HUES6 (cell line): Measurements from ENCODE around the gene KCNMA1.

Source experiments
- H3K27ac ChIP-seq: 2 replicates; pipeline ENCODE4 v1.7.0; 2013; ENCODE audit warnings: low read depth, mild to moderate bottlenecking, low read length, inconsistent platforms
- H3K27me3 ChIP-seq: 2 replicates; pipeline ENCODE4 v1.6.1; 2013; ENCODE audit warnings: low read length; ENCODE audit not compliant: control insufficient read depth, insufficient read depth
- H3K36me3 ChIP-seq: 2 replicates; pipeline ENCODE4 v1.6.1; 2013; ENCODE audit warnings: low read length; ENCODE audit not compliant: control insufficient read depth, insufficient read depth
- H3K4me1 ChIP-seq: 2 replicates; pipeline ENCODE4 v1.6.1; 2013; ENCODE audit warnings: low read length; ENCODE audit not compliant: control insufficient read depth, insufficient read depth
- H3K4me3 ChIP-seq: 2 replicates; pipeline ENCODE4 v1.5.1; 2013; ENCODE audit warnings: low read depth, low read length
- H3K9ac ChIP-seq: one replicate; pipeline ENCODE4 v1.6.1; 2013; ENCODE audit warnings: mild to moderate bottlenecking, low read length
- H3K9me3 ChIP-seq: 2 replicates; pipeline ENCODE4 v1.6.1; 2013; ENCODE audit warnings: low read depth, low read length; ENCODE audit not compliant: control insufficient read depth, insufficient read depth

KCNMA1 gene

DNA sequence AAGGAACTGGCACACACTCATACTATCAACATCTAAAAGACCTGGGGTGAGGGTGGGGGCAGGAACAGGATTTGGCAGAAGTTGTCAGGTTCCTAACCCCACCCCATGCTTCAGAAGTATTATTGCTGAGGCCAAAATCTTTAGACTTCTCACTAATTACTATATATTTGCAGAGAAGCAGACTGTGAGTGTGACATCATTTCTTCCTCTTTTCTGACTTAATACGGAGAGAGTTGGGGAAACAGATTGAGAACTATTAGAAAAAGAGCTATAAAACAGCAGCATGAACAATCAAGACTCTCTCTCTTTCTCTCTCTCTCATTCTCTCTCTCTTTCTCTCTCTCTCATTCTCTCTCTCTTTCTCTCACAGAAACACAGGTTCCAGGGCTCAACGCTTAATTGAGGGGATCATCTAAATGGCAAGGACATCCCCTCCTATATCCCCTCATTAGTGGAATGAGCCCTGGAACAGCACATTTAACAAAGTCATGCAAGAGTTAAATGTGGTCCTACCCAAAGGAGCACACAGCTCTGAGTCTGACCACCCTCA is 94.8 kb downstream of the KCNMA1 start:
- H3K36me3 ChIP-seq, result no peaks in the 10 kb centered on the region
- H3K27ac ChIP-seq, result no peak overlapping the region
- no peaks in the 10 kb centered on the region for H3K4me1 ChIP-seq
- no peaks in the 10 kb centered on the region for H3K27me3 ChIP-seq
- no peak overlapping the region for H3K9ac ChIP-seq
- H3K9me3 ChIP-seq, result no peaks in the 10 kb centered on the region
- H3K4me3 ChIP-seq, result no peak overlapping the region

DNA sequence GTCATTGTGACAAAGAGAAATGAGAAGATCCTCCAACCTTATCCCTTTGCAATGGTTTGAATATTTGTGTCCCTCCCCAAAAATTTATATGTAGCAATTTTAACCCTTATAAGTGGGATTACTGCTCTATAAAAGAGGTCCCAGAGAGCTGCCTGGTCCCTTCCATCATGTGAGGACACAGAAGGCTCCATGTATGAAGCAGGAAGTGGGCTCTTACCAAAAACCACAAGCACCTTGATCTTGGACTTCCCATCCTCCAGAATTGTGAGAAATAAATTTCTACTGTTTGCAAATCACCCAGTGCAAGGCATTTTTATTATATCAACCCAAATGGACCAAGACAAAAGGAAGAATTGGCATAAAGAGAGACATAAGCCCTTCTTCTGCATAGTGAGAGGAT is 95.7 kb downstream of the KCNMA1 start:
- Histone ChIP-seq H3K4me3 (no peak overlapping the region), H3K36me3 (no peaks in the 10 kb centered on the region), H3K9me3 (no peaks in the 10 kb centered on the region), H3K27ac (no peak overlapping the region), H3K27me3 (no peaks in the 10 kb centered on the region), H3K4me1 (no peaks in the 10 kb centered on the region), H3K9ac (no peak overlapping the region)

DNA sequence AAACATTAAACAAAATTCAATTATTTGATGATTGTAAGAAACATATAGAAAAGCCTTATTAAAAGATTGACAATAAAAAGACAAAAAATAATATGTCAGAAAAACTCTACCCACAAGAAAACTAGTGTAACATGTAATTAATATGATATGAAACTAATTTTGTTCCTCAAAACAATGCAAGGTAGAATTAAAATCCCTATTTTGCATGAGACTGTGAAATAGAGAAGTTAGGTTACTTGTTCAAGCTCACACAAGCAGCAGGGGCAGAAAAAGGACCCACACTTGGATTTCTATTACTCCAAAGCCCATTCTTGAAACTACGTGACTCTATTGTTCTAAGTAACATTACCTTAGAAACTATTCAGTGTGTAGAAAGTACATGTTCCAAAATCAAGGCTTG is 96.4 kb downstream of the KCNMA1 start:
- no peak overlapping the region for H3K9ac ChIP-seq
- no peaks in the 10 kb centered on the region for H3K36me3 ChIP-seq
- no peak overlapping the region for H3K27ac ChIP-seq
- H3K27me3 ChIP-seq, result no peaks in the 10 kb centered on the region
- H3K4me3 ChIP-seq, result no peak overlapping the region
- H3K9me3 ChIP-seq, result no peaks in the 10 kb centered on the region
- no peaks in the 10 kb centered on the region for H3K4me1 ChIP-seq

DNA sequence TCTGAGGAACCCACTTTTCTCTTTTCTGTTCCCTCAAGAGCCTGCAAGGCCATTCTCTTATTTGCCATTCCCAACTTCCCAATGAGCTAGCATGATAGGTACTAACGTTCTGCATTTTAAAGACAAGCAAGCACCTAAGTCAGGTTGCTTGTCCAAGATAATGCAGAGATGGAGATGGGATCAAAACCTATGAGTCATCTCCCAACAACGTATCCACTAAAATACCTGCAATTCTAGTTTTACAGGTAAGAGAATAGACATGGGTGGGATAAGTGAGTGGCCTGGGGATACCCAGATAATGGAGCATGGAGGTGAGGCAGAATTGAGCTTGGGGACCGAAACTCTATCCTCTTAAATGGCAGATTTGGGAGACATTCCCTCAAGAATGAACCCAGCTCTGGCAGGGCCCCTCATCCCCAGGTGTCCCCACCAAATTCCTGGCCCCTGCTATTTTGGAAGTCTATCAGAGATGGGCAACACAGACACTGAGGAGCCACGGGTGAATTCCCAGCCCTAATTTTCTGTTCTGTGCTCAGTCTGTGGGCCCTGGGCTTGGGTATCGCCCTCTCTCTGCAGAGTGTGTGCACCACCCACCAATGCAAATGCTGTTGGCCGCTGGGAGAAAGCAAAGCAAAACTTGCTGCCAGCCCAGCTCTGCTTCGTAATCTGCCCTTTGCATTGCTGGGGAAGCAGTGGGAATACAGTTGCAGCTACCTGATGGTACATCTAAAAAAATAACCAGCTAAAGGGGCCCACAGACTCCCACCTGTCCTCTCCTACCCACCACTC is 98.3 kb downstream of the KCNMA1 start:
- H3K36me3 ChIP-seq, result no peaks in the 10 kb centered on the region
- no peak overlapping the region for H3K9ac ChIP-seq
- no peaks in the 10 kb centered on the region for H3K27me3 ChIP-seq
- no peaks in the 10 kb centered on the region for H3K9me3 ChIP-seq
- no peak overlapping the region for H3K4me3 ChIP-seq
- H3K4me1 ChIP-seq, result no peaks in the 10 kb centered on the region
- H3K27ac ChIP-seq, result no peak overlapping the region

DNA sequence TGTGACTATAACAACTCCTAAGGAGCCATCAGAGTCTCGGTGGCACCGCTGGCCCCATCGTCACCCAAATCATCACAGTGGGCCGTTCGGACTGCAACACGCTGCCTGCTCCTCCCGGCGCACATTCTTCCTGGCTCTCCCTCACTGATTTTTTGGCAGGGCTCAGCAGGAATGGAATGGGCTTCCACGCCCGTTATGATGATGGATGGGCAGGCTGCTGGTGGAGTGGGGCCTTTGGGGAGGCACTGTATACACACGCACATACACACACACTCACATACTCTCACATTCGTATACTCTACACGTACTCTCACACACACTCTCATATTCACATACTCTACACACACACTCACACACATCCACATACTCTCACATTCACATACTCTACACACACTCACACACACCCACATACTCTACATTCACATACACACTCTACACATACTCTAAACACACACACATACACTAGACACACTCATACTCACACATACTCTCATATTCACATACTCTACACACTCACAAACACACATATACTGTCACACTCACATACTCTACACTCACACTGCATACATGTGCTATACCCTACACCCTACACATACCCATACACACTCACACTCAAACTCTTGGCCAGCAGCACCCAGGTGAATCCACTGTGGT is 99.8 kb downstream of the KCNMA1 start:
- no peak overlapping the region for H3K27ac ChIP-seq
- H3K9ac ChIP-seq, result no peak overlapping the region
- H3K9me3 ChIP-seq, result no peaks in the 10 kb centered on the region
- H3K27me3 ChIP-seq, result no peaks in the 10 kb centered on the region
- H3K4me1 ChIP-seq, result peaks cover 9% of the 10 kb centered on the region
- H3K36me3 ChIP-seq, result no peaks in the 10 kb centered on the region
- H3K4me3 ChIP-seq, result no peak overlapping the region

DNA sequence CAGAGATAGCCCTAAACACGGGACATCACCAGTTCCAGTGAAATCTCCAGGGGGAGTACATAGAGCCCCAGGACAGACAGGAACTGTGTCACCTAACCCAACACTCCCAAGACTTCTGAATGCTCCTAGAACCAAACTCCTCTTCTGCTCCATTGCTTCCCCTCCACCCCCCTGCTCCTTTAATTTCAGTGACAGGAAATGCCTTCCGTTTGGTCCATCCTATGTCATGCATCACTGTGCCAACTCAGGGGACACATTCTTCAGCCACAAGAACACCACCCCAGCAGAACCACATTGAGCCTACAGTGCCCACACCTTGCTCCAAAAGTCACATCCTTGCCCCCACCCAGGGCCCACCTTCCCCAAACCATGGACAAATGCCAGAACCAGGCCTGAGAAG is 100.5 kb downstream of the KCNMA1 start:
- Histone ChIP-seq H3K27ac (no peak overlapping the region), H3K9me3 (no peaks in the 10 kb centered on the region), H3K4me1 (peaks cover 9% of the 10 kb centered on the region), H3K9ac (no peak overlapping the region), H3K36me3 (no peaks in the 10 kb centered on the region), H3K27me3 (no peaks in the 10 kb centered on the region), H3K4me3 (no peak overlapping the region)

DNA sequence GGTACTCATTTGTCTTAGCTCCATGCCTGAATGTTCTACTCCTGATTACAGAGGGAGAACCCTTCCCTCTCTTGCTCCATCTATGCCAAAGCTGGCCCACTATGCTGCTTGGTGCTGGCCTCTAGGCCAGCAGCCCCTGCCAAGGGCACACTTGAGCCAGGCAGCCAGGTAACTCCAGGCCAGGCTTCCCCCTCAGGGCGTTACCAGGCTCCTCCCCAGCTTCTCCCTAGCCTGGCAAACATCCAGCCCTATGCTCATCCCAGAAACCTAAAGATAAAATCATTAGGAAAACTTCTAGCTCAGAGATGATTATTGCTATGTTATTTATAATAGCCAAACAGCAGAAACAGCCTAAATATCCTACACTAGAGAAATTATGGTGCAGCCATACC is 103.7 kb downstream of the KCNMA1 start:
- Histone ChIP-seq H3K27ac (no peak overlapping the region), H3K4me1 (peaks cover 26% of the 10 kb centered on the region), H3K9me3 (no peaks in the 10 kb centered on the region), H3K9ac (no peak overlapping the region), H3K36me3 (no peaks in the 10 kb centered on the region), H3K4me3 (no peak overlapping the region), H3K27me3 (no peaks in the 10 kb centered on the region)

DNA sequence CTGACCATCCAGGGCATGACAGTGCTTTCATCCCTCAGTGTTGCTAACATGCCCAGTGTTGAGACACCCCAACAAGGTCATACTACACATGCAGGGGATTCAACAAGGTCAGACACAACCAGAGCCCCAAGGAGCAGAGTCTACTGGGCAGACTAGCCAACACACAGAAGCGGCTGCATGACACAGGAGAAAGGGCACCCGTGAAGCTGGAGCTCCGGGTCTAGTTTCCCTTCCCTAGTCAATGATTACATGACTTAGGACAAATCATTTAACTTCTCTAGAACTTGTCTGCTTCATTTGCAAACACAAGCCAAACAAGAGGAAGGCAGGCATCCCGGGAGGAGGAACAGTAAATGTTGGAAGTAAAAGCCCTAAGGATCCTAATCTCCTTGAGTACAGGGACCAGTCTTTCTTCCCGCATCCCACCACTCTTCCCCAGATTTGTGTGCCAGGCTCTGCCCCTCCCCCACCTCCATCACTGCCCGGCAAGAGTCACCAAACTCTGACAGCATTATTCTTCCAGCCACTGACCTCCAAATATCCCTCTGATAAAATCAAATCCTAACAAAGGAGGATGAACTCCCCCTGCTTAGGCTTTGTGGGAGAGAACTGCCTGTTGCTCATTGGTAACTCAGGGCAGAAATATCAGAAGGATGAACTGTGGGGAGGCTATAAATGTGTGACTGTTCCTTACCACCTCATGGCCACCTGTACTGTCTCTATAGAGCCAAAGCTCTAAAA is 104.3 kb downstream of the KCNMA1 start:
- Histone ChIP-seq H3K9me3 (no peaks in the 10 kb centered on the region), H3K27me3 (no peaks in the 10 kb centered on the region), H3K36me3 (no peaks in the 10 kb centered on the region), H3K9ac (no peak overlapping the region), H3K4me1 (peaks cover 29% of the 10 kb centered on the region), H3K27ac (no peak overlapping the region), H3K4me3 (no peak overlapping the region)

DNA sequence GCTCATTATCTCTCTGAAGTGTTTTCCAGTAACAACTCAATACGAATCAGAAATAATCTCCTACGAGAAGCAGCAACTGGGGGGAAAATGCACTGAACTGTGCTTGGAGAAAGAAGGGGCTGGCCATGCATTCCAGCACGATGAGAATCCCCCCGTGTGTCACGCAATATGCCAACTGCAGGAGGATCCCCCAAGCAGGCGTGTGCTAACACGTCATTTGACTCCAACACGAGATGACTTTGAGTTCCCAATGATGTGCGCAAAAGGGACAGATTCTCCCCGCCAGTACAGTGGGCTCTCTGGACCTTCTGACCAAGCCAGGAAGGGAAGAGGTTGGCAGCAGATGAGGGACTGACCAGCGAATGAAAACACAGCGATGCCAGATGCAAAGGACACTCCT is 105.5 kb downstream of the KCNMA1 start:
- H3K36me3 ChIP-seq, result no peaks in the 10 kb centered on the region
- H3K27me3 ChIP-seq, result no peaks in the 10 kb centered on the region
- peaks cover 32% of the 10 kb centered on the region for H3K4me1 ChIP-seq
- H3K4me3 ChIP-seq, result no peak overlapping the region
- H3K9ac ChIP-seq, result no peak overlapping the region
- H3K27ac ChIP-seq, result no peak overlapping the region
- no peaks in the 10 kb centered on the region for H3K9me3 ChIP-seq

DNA sequence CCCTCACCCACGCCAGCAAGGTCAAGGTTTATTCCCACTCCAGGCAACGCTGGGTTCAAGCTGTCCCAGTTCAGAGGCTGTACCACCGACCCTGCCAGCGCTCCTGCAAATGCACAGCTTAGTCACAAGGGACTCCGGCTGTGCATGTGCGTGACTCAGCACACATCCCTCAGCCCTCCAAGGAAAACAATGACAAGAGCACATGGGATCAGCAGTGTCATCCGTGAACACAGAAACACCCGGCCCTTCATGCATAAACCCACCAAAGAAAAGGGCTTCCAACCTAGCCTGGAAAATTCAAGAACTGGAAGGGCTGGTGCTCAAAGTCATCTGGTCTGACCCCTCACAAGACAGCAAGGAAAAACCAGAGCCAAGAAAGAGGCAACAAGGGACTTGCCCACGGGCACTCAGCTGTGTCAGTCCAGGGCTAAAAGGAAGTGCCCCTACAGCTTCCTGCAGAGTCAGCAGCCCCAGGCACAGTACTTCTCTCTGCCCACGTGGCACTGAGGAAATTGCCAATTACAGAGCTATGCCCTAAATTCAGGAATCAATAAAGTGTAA is 106.1 kb downstream of the KCNMA1 start:
- Histone ChIP-seq H3K27ac (no peak overlapping the region), H3K4me3 (no peak overlapping the region), H3K27me3 (no peaks in the 10 kb centered on the region), H3K4me1 (peaks cover 33% of the 10 kb centered on the region), H3K9me3 (no peaks in the 10 kb centered on the region), H3K9ac (no peak overlapping the region), H3K36me3 (no peaks in the 10 kb centered on the region)

DNA sequence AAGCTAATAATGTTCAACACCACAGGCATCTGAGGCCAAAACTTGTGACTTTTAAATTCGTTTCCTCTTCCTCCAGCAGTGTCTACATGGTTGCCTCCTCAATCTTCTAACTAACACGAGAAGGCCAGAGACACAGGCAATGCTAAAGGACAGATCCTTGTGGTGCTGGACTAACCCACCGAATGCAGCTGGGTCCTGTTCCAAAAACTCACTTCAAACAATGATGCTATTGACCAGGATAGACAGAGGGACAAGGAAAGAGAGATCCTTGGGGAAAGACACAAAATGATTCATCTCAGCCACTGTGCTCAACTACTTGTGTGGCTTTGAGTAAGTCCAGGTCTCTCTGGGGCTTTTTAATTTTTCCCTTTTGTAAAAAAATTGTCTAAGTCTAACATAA is 107.6 kb downstream of the KCNMA1 start:
- Histone ChIP-seq H3K36me3 (no peaks in the 10 kb centered on the region), H3K27ac (no peak overlapping the region), H3K4me3 (no peak overlapping the region), H3K4me1 (peaks cover 33% of the 10 kb centered on the region), H3K9me3 (no peaks in the 10 kb centered on the region), H3K9ac (no peak overlapping the region), H3K27me3 (no peaks in the 10 kb centered on the region)
